Small intestine (tissue), 7 donors: ENCODE measurements around the gene PLEKHA4. TPM values are rescaled to one million over a fixed set of nuclear protein-coding genes. Genes with fewer than 3 reads are reported as not detected.

ENCODE experiments used
- DNase-seq, 2 donors: peaks; one replicate each; pipeline versions ENCODE4 v3.0.0 to v3.0.0-alpha.2; 2013
- FAIRE-seq: peaks from 2 replicates; lab custom pipeline; 2012; peaks lifted over from hg19 to GRCh38; lab: Jason Lieb, UNC
- H3K27ac ChIP-seq, 3 donors: one replicate each; pipeline ENCODE4 v1.5.1; 2013; ENCODE audit warnings: low read length in 2 of 3, mild to moderate bottlenecking in 2 of 3, control low read depth in 1 of 3, inconsistent platforms in 1 of 3, low read depth in 1 of 3, moderate library complexity in 1 of 3
- H3K27me3 ChIP-seq, 3 donors: one replicate each; pipeline ENCODE4 v1.6.1; 2013; ENCODE audit warnings: low read length in 3 of 3, inconsistent platforms in 1 of 3; ENCODE audit not compliant: control insufficient read depth in 3 of 3, insufficient read depth in 3 of 3
- H3K36me3 ChIP-seq, 3 donors: one replicate each; pipeline ENCODE4 v1.6.1; 2013; ENCODE audit warnings: low read length in 3 of 3, inconsistent platforms in 1 of 3, low read depth in 1 of 3, mild to moderate bottlenecking in 1 of 3, moderate library complexity in 1 of 3; ENCODE audit not compliant: control insufficient read depth in 3 of 3, insufficient read depth in 2 of 3
- H3K4me1 ChIP-seq, 3 donors: one replicate each; pipeline ENCODE4 v1.6.1; 2013; ENCODE audit warnings: low read length in 2 of 3, inconsistent platforms in 1 of 3, low read depth in 1 of 3, mild to moderate bottlenecking in 1 of 3, moderate library complexity in 1 of 3; ENCODE audit not compliant: control insufficient read depth in 3 of 3, insufficient read depth in 2 of 3
- H3K4me3 ChIP-seq, 3 donors: one replicate each; pipeline ENCODE4 v1.5.1; 2013; ENCODE audit warnings: low read length in 3 of 3, control low read depth in 1 of 3, inconsistent platforms in 1 of 3, low read depth in 1 of 3, mild to moderate bottlenecking in 1 of 3, moderate library complexity in 1 of 3
- H3K9me3 ChIP-seq, 2 donors: one replicate each; pipeline ENCODE4 v1.6.1; 2013; ENCODE audit warnings: low read depth in 1 of 2, low read length in 1 of 2; ENCODE audit not compliant: control insufficient read depth in 2 of 2, insufficient read depth in 1 of 2
- WGBS, 3 donors: extraction: QIAGEN DNeasy Blood & Tissue Kit; methylation state at CpG; one replicate each; pipeline ENCODE4 v1.1.7; 2013; 5-methylcytosine and 5-hydroxymethylcytosine counted together
- polyA plus RNA-seq, 4 donors: library from polyadenylated mRNA; stranded (reverse) in 3 of 4; unstranded in 1 of 4; fragments of 200-250 nt in 3 of 4; fragments of 120-200 nt in 1 of 4; gene quantifications; one replicate each; pipeline versions ENCODE4 v1.2.1 to v1.2.3, GENCODE V29; 2013
- donor health status: healthy with polysubstance abuse.
- donor health status: control.
- donor health status: control.
- donor health status: Bipolar disorder and iron deficiency.
- donor health status: healthy.

PLEKHA4 gene
- polyA plus RNA-seq, 4 donors: 4.0 to 20.3 (median 12.8) TPM

- peaks cover 0 to 33% (median 0%) of the 10 kb centered on the region in 3 donors for H3K36me3 ChIP-seq
- H3K9me3 ChIP-seq: peaks cover 0 to under 1% of the 10 kb centered on the region in 2 donors
- peaks cover 0 to 5% (median 0%) of the 10 kb centered on the region in 3 donors for H3K4me1 ChIP-seq
- no peak overlapping the region for H3K27ac ChIP-seq
- no peaks in the 10 kb centered on the region for H3K27me3 ChIP-seq
- no peak overlapping the region for H3K4me3 ChIP-seq
- FAIRE-seq (no peak), DNase-seq (no peak)
- WGBS, 3 donors: 74 to 76% (median 76%) methylated on average over 5 of the region's 5 CpGs
Observed at GRCh38 chr19:48821633-48822032, 46.8 kb downstream of the PLEKHA4 start.

GRCh38 chr19:48819366-48819816, 49.0 kb downstream of the PLEKHA4 start:
- peaks cover 0 to 33% (median 0%) of the 10 kb centered on the region in 3 donors for H3K36me3 ChIP-seq
- no peaks in the 10 kb centered on the region for H3K9me3 ChIP-seq
- peak in 1 of 2 donors; percentile 73 for DNase-seq
- no peak overlapping the region for H3K4me3 ChIP-seq
- no peaks in the 10 kb centered on the region for H3K27me3 ChIP-seq
- no peak for FAIRE-seq
- WGBS, 3 donors: 15 to 31% (median 24%) methylated on average over 4 of the region's 4 CpGs
- H3K27ac ChIP-seq: peak overlapping the region in 1 of 3 donors; percentile 33
- peaks cover 0 to 5% (median 0%) of the 10 kb centered on the region in 3 donors for H3K4me1 ChIP-seq

- Histone ChIP-seq H3K27me3 (no peaks in the 10 kb centered on the region), H3K27ac (peak overlapping the region in 2 of 3 donors; percentile 33 to 47), H3K4me1 (peaks cover 0 to 5% (median 0%) of the 10 kb centered on the region in 3 donors), H3K36me3 (peaks cover 0 to 33% (median 0%) of the 10 kb centered on the region in 3 donors), H3K4me3 (no peak overlapping the region), H3K9me3 (no peaks in the 10 kb centered on the region)
- DNase-seq: peak; percentile 56 to 68
- WGBS, 3 donors: 18 to 62% (median 23%) methylated on average over 9 of the region's 9 CpGs
- no peak for FAIRE-seq
Observed at GRCh38 chr19:48818234-48818820, 50.1 kb downstream of the PLEKHA4 start.

- no peaks in the 10 kb centered on the region for H3K27me3 ChIP-seq
- H3K9me3 ChIP-seq: no peaks in the 10 kb centered on the region
- FAIRE-seq (no peak), DNase-seq (no peak)
- 74 to 88% (median 83%) methylated on average over 5 of the region's 5 CpGs for WGBS, 3 donors
- H3K4me3 ChIP-seq: no peak overlapping the region
- H3K36me3 ChIP-seq: peaks cover 0 to 40% (median 0%) of the 10 kb centered on the region in 3 donors
- H3K4me1 ChIP-seq: peaks cover 0 to 8% (median 0%) of the 10 kb centered on the region in 3 donors
- H3K27ac ChIP-seq: no peak overlapping the region
Observed at GRCh38 chr19:48817585-48818124, 50.8 kb downstream of the PLEKHA4 start.

- H3K4me3 ChIP-seq: no peak overlapping the region
- no peaks in the 10 kb centered on the region for H3K9me3 ChIP-seq
- WGBS, 3 donors: 20 to 47% (median 28%) methylated on average over 13 to 14 of the region's 14 CpGs
- DNase-seq: peak in 1 of 2 donors; percentile 31
- H3K4me1 ChIP-seq: peaks cover 0 to 20% (median 3%) of the 10 kb centered on the region in 3 donors
- peak overlapping the region in 1 of 3 donors; percentile 17 for H3K27ac ChIP-seq
- FAIRE-seq: no peak
- no peaks in the 10 kb centered on the region for H3K27me3 ChIP-seq
- H3K36me3 ChIP-seq: peaks cover 0 to 44% (median 0%) of the 10 kb centered on the region in 3 donors
Observed at GRCh38 chr19:48815870-48816501, 52.4 kb downstream of the PLEKHA4 start.

GRCh38 chr19:48814895-48815294, 53.5 kb downstream of the PLEKHA4 start:
- H3K4me1 ChIP-seq: peaks cover 0 to 29% (median 3%) of the 10 kb centered on the region in 3 donors
- FAIRE-seq: no peak
- H3K36me3 ChIP-seq: peaks cover 0 to 42% (median 0%) of the 10 kb centered on the region in 3 donors
- no peak for DNase-seq
- H3K27me3 ChIP-seq: no peaks in the 10 kb centered on the region
- WGBS, 3 donors: 87 to 93% (median 90%) methylated on average over 6 of the region's 6 CpGs
- H3K27ac ChIP-seq: no peak overlapping the region
- H3K4me3 ChIP-seq: no peak overlapping the region
- H3K9me3 ChIP-seq: no peaks in the 10 kb centered on the region

- FAIRE-seq: no peak
- Histone ChIP-seq H3K27ac (no peak overlapping the region), H3K4me1 (peaks cover 2 to 39% (median 3%) of the 10 kb centered on the region in 3 donors)
Observed at GRCh38 chr19:48813123-48813913, 55.1 kb downstream of the PLEKHA4 start.

More at GRCh38 chr19:48813123-48813913, 55.1 kb downstream of the PLEKHA4 start:
- Histone ChIP-seq H3K36me3 (peaks cover 0 to 34% (median 0%) of the 10 kb centered on the region in 3 donors), H3K4me3 (no peak overlapping the region), H3K27me3 (no peaks in the 10 kb centered on the region), H3K9me3 (no peaks in the 10 kb centered on the region)
- 68 to 86% (median 75%) methylated on average over 18 to 21 of the region's 21 CpGs for WGBS, 3 donors
- DNase-seq: peak in 1 of 2 donors; percentile 28
